Measurements from ENCODE around the gene PSENEN. TPM values are rescaled to one million over a fixed set of nuclear protein-coding genes. Genes with fewer than 3 reads are reported as not detected.

Gene PSENEN
- total and polyA plus RNA-seq, 2 experiments from 2014 or later: 43.7 to 173 TPM

Other genes starting within 250 kb of the PSENEN start
- gene DMKN, start 232.0 kb upstream of the PSENEN start, total RNA-seq: 232 and 289 TPM in 2 replicates
- 220 and 329 TPM in 2 replicates for gene DMKN, start 232.0 kb upstream of the PSENEN start, polyA plus RNA-seq
- 0.15 TPM in 1 of 2 replicates, not detected in the other for gene SBSN, start 217.3 kb upstream of the PSENEN start, total RNA-seq
- gene SBSN, start 217.3 kb upstream of the PSENEN start, polyA plus RNA-seq: not detected in 2 replicates
- gene GAPDHS, start 212.2 kb upstream of the PSENEN start, total RNA-seq: 0.46 TPM in 1 of 2 replicates, not detected in the other
- gene GAPDHS, start 212.2 kb upstream of the PSENEN start, polyA plus RNA-seq: not detected in 2 replicates
- 95.9 and 149 TPM in 2 replicates for gene TMEM147, start 200.0 kb upstream of the PSENEN start, total RNA-seq
- gene TMEM147, start 200.0 kb upstream of the PSENEN start, polyA plus RNA-seq: 186 and 260 TPM in 2 replicates
- 0.74 TPM in 1 of 2 replicates, not detected in the other for gene ATP4A, start 182.0 kb upstream of the PSENEN start, total RNA-seq
- 0.10 TPM in 1 of 2 replicates, not detected in the other for gene ATP4A, start 182.0 kb upstream of the PSENEN start, polyA plus RNA-seq
- gene PMIS2, start 159.5 kb upstream of the PSENEN start, total RNA-seq: not detected in 2 replicates
- not detected in 2 replicates for gene PMIS2, start 159.5 kb upstream of the PSENEN start, polyA plus RNA-seq
- 17.2 and 20.5 TPM in 2 replicates for gene HAUS5, start 132.9 kb upstream of the PSENEN start, total RNA-seq
- 25.5 and 29.6 TPM in 2 replicates for gene HAUS5, start 132.9 kb upstream of the PSENEN start, polyA plus RNA-seq
- gene RBM42, start 116.6 kb upstream of the PSENEN start, total RNA-seq: 128 and 146 TPM in 2 replicates
- 161 and 170 TPM in 2 replicates for gene RBM42, start 116.6 kb upstream of the PSENEN start, polyA plus RNA-seq
- 1.1 and 3.1 TPM in 2 replicates for gene ETV2, start 103.9 kb upstream of the PSENEN start, total RNA-seq
- gene ETV2, start 103.9 kb upstream of the PSENEN start, polyA plus RNA-seq: 3.1 and 4.0 TPM in 2 replicates
- 817 and 1,352 TPM in 2 replicates for gene COX6B1, start 97.3 kb upstream of the PSENEN start, total RNA-seq
- 1,159 and 1,609 TPM in 2 replicates for gene COX6B1, start 97.3 kb upstream of the PSENEN start, polyA plus RNA-seq
- 1.2 TPM in 1 of 2 replicates, not detected in the other for gene UPK1A, start 79.1 kb upstream of the PSENEN start, total RNA-seq
- gene UPK1A, start 79.1 kb upstream of the PSENEN start, polyA plus RNA-seq: 0.67 and 1.4 TPM in 2 replicates
- not detected in 2 replicates for gene ZBTB32, start 41.1 kb upstream of the PSENEN start, total RNA-seq
- gene ZBTB32, start 41.1 kb upstream of the PSENEN start, polyA plus RNA-seq: 0.53 and 0.59 TPM in 2 replicates
- gene KMT2B, start 27.6 kb upstream of the PSENEN start, total RNA-seq: 18.2 and 38.1 TPM in 2 replicates
- 8.9 and 11.9 TPM in 2 replicates for gene KMT2B, start 27.6 kb upstream of the PSENEN start, polyA plus RNA-seq
- 1.5 and 2.6 TPM in 2 replicates for gene IGFLR1, start 3.2 kb upstream of the PSENEN start, total RNA-seq
- gene IGFLR1, start 3.2 kb upstream of the PSENEN start, polyA plus RNA-seq: 2.4 and 5.5 TPM in 2 replicates
- 30.3 and 40.2 TPM in 2 replicates for gene U2AF1L4, start 233 bp upstream of the PSENEN start, total RNA-seq
- gene U2AF1L4, start 233 bp upstream of the PSENEN start, polyA plus RNA-seq: 45.5 and 61.7 TPM in 2 replicates
- 16.0 and 16.8 TPM in 2 replicates for gene LIN37, start 2.9 kb downstream of the PSENEN start, total RNA-seq
- gene LIN37, start 2.9 kb downstream of the PSENEN start, polyA plus RNA-seq: 11.4 and 16.3 TPM in 2 replicates
- 0.51 and 2.5 TPM in 2 replicates for gene HSPB6, start 11.4 kb downstream of the PSENEN start, total RNA-seq
- gene HSPB6, start 11.4 kb downstream of the PSENEN start, polyA plus RNA-seq: 0.76 and 2.6 TPM in 2 replicates
- 14.8 and 16.3 TPM in 2 replicates for gene PROSER3, start 12.5 kb downstream of the PSENEN start, total RNA-seq
- gene PROSER3, start 12.5 kb downstream of the PSENEN start, polyA plus RNA-seq: 28.9 and 35.7 TPM in 2 replicates
- gene ARHGAP33, start 29.9 kb downstream of the PSENEN start, total RNA-seq: 10.9 and 47.4 TPM in 2 replicates
- gene ARHGAP33, start 29.9 kb downstream of the PSENEN start, polyA plus RNA-seq: 16.1 and 31.9 TPM in 2 replicates
- gene PRODH2, start 67.2 kb downstream of the PSENEN start, total RNA-seq: 0.09 TPM in 1 of 2 replicates, not detected in the other
- gene PRODH2, start 67.2 kb downstream of the PSENEN start, polyA plus RNA-seq: not detected in 2 replicates
- 1.1 and 1.3 TPM in 2 replicates for gene NPHS1, start 106.9 kb downstream of the PSENEN start, total RNA-seq
- gene NPHS1, start 106.9 kb downstream of the PSENEN start, polyA plus RNA-seq: 0.37 TPM in 1 of 2 replicates, not detected in the other
- 3.5 and 4.2 TPM in 2 replicates for gene KIRREL2, start 111.3 kb downstream of the PSENEN start, total RNA-seq
- 3.2 and 3.7 TPM in 2 replicates for gene KIRREL2, start 111.3 kb downstream of the PSENEN start, polyA plus RNA-seq
- gene APLP1, start 122.9 kb downstream of the PSENEN start, total RNA-seq: 126 and 134 TPM in 2 replicates
- gene APLP1, start 122.9 kb downstream of the PSENEN start, polyA plus RNA-seq: 117 and 157 TPM in 2 replicates
- gene NFKBID, start 154.9 kb downstream of the PSENEN start, total RNA-seq: 3.7 and 5.1 TPM in 2 replicates
- 6.4 and 8.5 TPM in 2 replicates for gene NFKBID, start 154.9 kb downstream of the PSENEN start, polyA plus RNA-seq
- gene HCST, start 156.9 kb downstream of the PSENEN start, total RNA-seq: 2.5 TPM in 1 of 2 replicates, not detected in the other
- gene HCST, start 156.9 kb downstream of the PSENEN start, polyA plus RNA-seq: 2.1 and 2.4 TPM in 2 replicates
- gene TYROBP, start 162.6 kb downstream of the PSENEN start, total RNA-seq: 2.9 TPM in 1 of 2 replicates, not detected in the other
- 0.79 TPM in 1 of 2 replicates, not detected in the other for gene TYROBP, start 162.6 kb downstream of the PSENEN start, polyA plus RNA-seq
- gene LRFN3, start 190.7 kb downstream of the PSENEN start, total RNA-seq: 13.4 and 14.3 TPM in 2 replicates
- gene LRFN3, start 190.7 kb downstream of the PSENEN start, polyA plus RNA-seq: 10.3 and 16.0 TPM in 2 replicates
- 49.6 and 58.0 TPM in 2 replicates for gene SDHAF1, start 249.5 kb downstream of the PSENEN start, total RNA-seq
- 31.9 and 36.2 TPM in 2 replicates for gene SDHAF1, start 249.5 kb downstream of the PSENEN start, polyA plus RNA-seq